Right lobe of liver (tissue), 4 donors: Measurements from ENCODE around the gene ATP6V0A1.

ENCODE experiments used
- CTCF ChIP-seq, 4 donors: fragments of 200-600 bp in 3 of 4; fragments of 450-650 bp in 1 of 4; IDR thresholded peaks; one replicate each; pipeline versions ENCODE4 v1.5.1 to v1.8.0; 2016 to 2022; ENCODE audit warnings: antibody characterized with exemption in 4 of 4, mild to moderate bottlenecking in 2 of 4
- POLR2A ChIP-seq: fragments of 450-650 bp; IDR thresholded peaks from one replicate; pipeline ENCODE4 v1.6.1; 2017; ENCODE audit warnings: antibody characterized with exemption, mild to moderate bottlenecking
- donor health status: DM: no; HTN: no; CAD: no.
- donor health status: DM: no; HTN: no; CAD: no.
- donor health status: DM: no; HTN: yes; CAD: no.

GRCh38 chr17:42414704-42415409 lies 43.8 kb upstream of the ATP6V0A1 start:
- TF ChIP-seq CTCF (IDR thresholded peaks at IDR 0.05) (no peak), POLR2A (no peak)
